CD4-positive, alpha-beta memory T cell (primary cell): ENCODE results near the gene GABARAPL1. TPM values are rescaled to one million over a fixed set of nuclear protein-coding genes. Genes with fewer than 3 reads are reported as not detected.

Experiments used
- CTCF ChIA-PET: fragments of 350-600 bp; sonication (Branson Sonifier 250); formaldehyde crosslinking; loops from one replicate; lab custom pipeline; 2021; ENCODE audit warnings: inconsistent platforms; ENCODE audit not compliant: partially characterized antibody; lab: Charles Lee
- POLR2A ChIA-PET: fragments of 350-600 bp; sonication (Branson Sonifier 250); formaldehyde crosslinking; loops from one replicate; lab custom pipeline; 2021; ENCODE audit not compliant: partially characterized antibody; lab: Charles Lee
- DNase-seq, 5 donors: peaks; one replicate each; pipeline versions ENCODE4 v3.0.0 to v3.0.0-alpha.2; 2020 to 2022; ENCODE audit warnings: mixed read lengths in 1 of 5
- H3K27ac ChIP-seq: one replicate; pipeline ENCODE4 v1.7.0; 2013; ENCODE audit warnings: low read depth, low read length
- H3K27me3 ChIP-seq: 2 replicates; pipeline ENCODE4 v1.7.0; 2013; ENCODE audit warnings: mild to moderate bottlenecking, low read length, moderate library complexity; ENCODE audit not compliant: insufficient read depth
- H3K36me3 ChIP-seq: 2 replicates; pipeline ENCODE4 v1.7.0; 2013; ENCODE audit warnings: mild to moderate bottlenecking, low read length, moderate library complexity; ENCODE audit not compliant: insufficient read depth
- H3K4me1 ChIP-seq: 2 replicates; pipeline ENCODE4 v1.7.0; 2013; ENCODE audit warnings: mild to moderate bottlenecking, low read length, moderate library complexity; ENCODE audit not compliant: insufficient read depth
- H3K4me3 ChIP-seq, 2 donors: one replicate each; pipeline ENCODE4 v1.7.0; 2013; ENCODE audit warnings: low read length in 2 of 2, mild to moderate bottlenecking in 1 of 2
- H3K9me3 ChIP-seq, 2 donors: one replicate each; pipeline ENCODE4 v1.7.0; 2013; ENCODE audit warnings: low read length in 2 of 2, control low read depth in 1 of 2; ENCODE audit not compliant: control insufficient read depth in 1 of 2
- H3K27ac Mint-ChIP-seq, 7 donors: one replicate each; pipeline ENCODE4 v1.8.0; 2020 to 2021; ENCODE audit warnings: mixed read lengths in 7 of 7, mild to moderate bottlenecking in 6 of 7, inconsistent platforms in 3 of 7, moderate library complexity in 3 of 7
- H3K27me3 Mint-ChIP-seq, 2 donors: one replicate each; pipeline ENCODE4 v1.8.0; 2020 to 2021; ENCODE audit warnings: mixed read lengths in 2 of 2
- H3K36me3 Mint-ChIP-seq, 2 donors: one replicate each; pipeline ENCODE4 v1.8.0; 2020 to 2021; ENCODE audit warnings: mixed read lengths in 2 of 2, inconsistent platforms in 1 of 2, mild to moderate bottlenecking in 1 of 2
- H3K4me1 Mint-ChIP-seq, 4 donors: one replicate each; pipeline ENCODE4 v1.8.0; 2020 to 2021; ENCODE audit warnings: mixed read lengths in 4 of 4, mild to moderate bottlenecking in 1 of 4
- H3K4me3 Mint-ChIP-seq, 8 donors: one replicate each; pipeline ENCODE4 v1.8.0; 2020 to 2021; ENCODE audit warnings: mixed read lengths in 8 of 8, mild to moderate bottlenecking in 7 of 8, moderate library complexity in 6 of 8, inconsistent platforms in 3 of 8
- H3K9me3 Mint-ChIP-seq, 8 donors: one replicate each; pipeline ENCODE4 v1.8.0; 2020 to 2021; ENCODE audit warnings: mixed read lengths in 8 of 8, mild to moderate bottlenecking in 5 of 8, inconsistent platforms in 3 of 8, moderate library complexity in 1 of 8
- intact Hi-C: fragments of 100-400 bp; cut with micrococcal nuclease; formaldehyde crosslinking; loops from one replicate; pipeline ENCODE4 v1.15.1; 2023
- polyA plus RNA-seq, 2 donors: library from polyadenylated mRNA; unstranded; fragments of 300-500 nt; fragmentation: Illumina TruSeq; gene quantifications; one replicate each; pipeline ENCODE4 v1.2.3, GENCODE V29; 2021
- total RNA-seq, 2 experiments: library from RNA; stranded (reverse); gene quantifications; one replicate each; pipeline ENCODE4 v1.2.3, GENCODE V29; 2021

Gene GABARAPL1
- total and polyA plus RNA-seq, 4 experiments from 2014 or later: 12.8 to 36.3 (median 25.8) TPM

- H3K9me3 Mint-ChIP-seq: peaks cover 0 to 2% (median 0%) of the 10 kb centered on the region in 8 donors
- CTCF ChIA-PET: interaction anchor here (1.4 to 2.9 kb wide), 2 partner anchors 10 to 335 kb away, joined by 3 to 17 read pairs; no protein-coding TSS in a partner anchor
- H3K36me3 Mint-ChIP-seq: peaks cover 24 to 26% of the 10 kb centered on the region in 2 donors
- POLR2A ChIA-PET: interaction anchor here (0.7 kb wide), 1 partner anchor 376 kb away, joined by 3 read pairs; no protein-coding TSS in a partner anchor
- H3K27me3 ChIP-seq: no peaks in the 10 kb centered on the region
- H3K9me3 ChIP-seq: no peaks in the 10 kb centered on the region
- H3K27ac Mint-ChIP-seq: peak overlapping the region in 1 of 7 donors; percentile 15
- no peaks in the 10 kb centered on the region for H3K27me3 Mint-ChIP-seq
- peaks cover 3% of the 10 kb centered on the region for H3K36me3 ChIP-seq
- DNase-seq: no peak
- intact Hi-C loops: no loop called here
- peaks cover 0 to 5% (median 4%) of the 10 kb centered on the region in 4 donors for H3K4me1 Mint-ChIP-seq
- no peak overlapping the region for H3K27ac ChIP-seq
- no peaks in the 10 kb centered on the region for H3K4me1 ChIP-seq
- H3K4me3 ChIP-seq: no peak overlapping the region
- no peak overlapping the region for H3K4me3 Mint-ChIP-seq
Measured at GRCh38 chr12:10226731-10227130, 14.1 kb downstream of the GABARAPL1 start.

- no peak for DNase-seq
- H3K27me3 Mint-ChIP-seq: no peaks in the 10 kb centered on the region
- POLR2A ChIA-PET: no interaction called here
- peaks cover 0 to 2% (median 0%) of the 10 kb centered on the region in 8 donors for H3K9me3 Mint-ChIP-seq
- peaks cover 15 to 18% of the 10 kb centered on the region in 2 donors for H3K36me3 Mint-ChIP-seq
- H3K4me1 ChIP-seq: no peaks in the 10 kb centered on the region
- peaks cover 0 to 5% (median 4%) of the 10 kb centered on the region in 4 donors for H3K4me1 Mint-ChIP-seq
- no peak overlapping the region for H3K4me3 ChIP-seq
- no peaks in the 10 kb centered on the region for H3K27me3 ChIP-seq
- no peaks in the 10 kb centered on the region for H3K36me3 ChIP-seq
- H3K27ac Mint-ChIP-seq: peak overlapping the region in 1 of 7 donors; percentile 44
- no peaks in the 10 kb centered on the region for H3K9me3 ChIP-seq
- intact Hi-C loops: no loop called here
- H3K4me3 Mint-ChIP-seq: no peak overlapping the region
- CTCF ChIA-PET: interaction anchor here (0.7 to 2.9 kb wide), 4 partner anchors 9 to 1206 kb away, joined by 3 to 17 read pairs (median 3); no protein-coding TSS in a partner anchor
- no peak overlapping the region for H3K27ac ChIP-seq
Measured at GRCh38 chr12:10227648-10228047, 15.0 kb downstream of the GABARAPL1 start.

- CTCF ChIA-PET: interaction anchor here (3.8 to 8.8 kb wide), 2 partner anchors 325 to 328 kb away, joined by 16 to 89 read pairs; no protein-coding TSS in a partner anchor
- no peak overlapping the region for H3K4me3 Mint-ChIP-seq
Measured at GRCh38 chr12:10234562-10234961, 21.9 kb downstream of the GABARAPL1 start.

GRCh38 chr12:10235761-10236631 is 23.3 kb downstream of the GABARAPL1 start:
- peak in 4 of 5 donors; percentile 30 to 43 (median 38) for DNase-seq
- intact Hi-C loops: loop anchor here (1.0 to 10.0 kb wide), 6 partner anchors 96 to 1250 kb away; partner anchors contain the start of gene STYK1
- Histone ChIP-seq H3K9me3 (no peaks in the 10 kb centered on the region), H3K27me3 (no peaks in the 10 kb centered on the region), H3K4me1 (no peaks in the 10 kb centered on the region), H3K27ac (no peak overlapping the region), H3K36me3 (no peaks in the 10 kb centered on the region), H3K4me3 (no peak overlapping the region)
- CTCF ChIA-PET: interaction anchor here (0.5 to 8.8 kb wide), 29 partner anchors 9 to 1251 kb away, joined by 3 to 89 read pairs (median 4); no protein-coding TSS in a partner anchor
- Mint-ChIP-seq H3K27ac (no peak overlapping the region), H3K4me3 (no peak overlapping the region), H3K36me3 (peaks cover 0 to 3% of the 10 kb centered on the region in 2 donors), H3K9me3 (peaks cover 0 to 9% (median 3%) of the 10 kb centered on the region in 8 donors), H3K27me3 (peaks cover 0 to 1% of the 10 kb centered on the region in 2 donors), H3K4me1 (peaks cover 0 to 2% (median 0%) of the 10 kb centered on the region in 4 donors)
- POLR2A ChIA-PET: interaction anchor here (0.5 to 1.1 kb wide), 2 partner anchors 41 to 328 kb away, joined by 3 read pairs; no protein-coding TSS in a partner anchor

More at GRCh38 chr12:10234562-10234961, 21.9 kb downstream of the GABARAPL1 start:
- no peaks in the 10 kb centered on the region for H3K36me3 ChIP-seq
- H3K9me3 ChIP-seq: no peaks in the 10 kb centered on the region
- no peaks in the 10 kb centered on the region for H3K4me1 ChIP-seq
- Mint-ChIP-seq H3K27ac (no peak overlapping the region), H3K9me3 (peaks cover 0 to 9% (median 3%) of the 10 kb centered on the region in 8 donors), H3K4me1 (peaks cover 0 to 2% (median 0%) of the 10 kb centered on the region in 4 donors), H3K27me3 (no peaks in the 10 kb centered on the region), H3K36me3 (peaks cover 0 to 3% of the 10 kb centered on the region in 2 donors)
- no peak overlapping the region for H3K4me3 ChIP-seq
- no peak overlapping the region for H3K27ac ChIP-seq
- DNase-seq: no peak
- no peaks in the 10 kb centered on the region for H3K27me3 ChIP-seq
- intact Hi-C loops: loop anchor here (10.0 kb wide), 1 partner anchor 960 kb away; no protein-coding TSS in a partner anchor
- POLR2A ChIA-PET: no interaction called here

- peaks cover 0 to 1% of the 10 kb centered on the region in 2 donors for H3K27me3 Mint-ChIP-seq
- POLR2A ChIA-PET: interaction anchor here (1.1 kb wide), 1 partner anchor 327 kb away, joined by 3 read pairs; no protein-coding TSS in a partner anchor
- H3K27me3 ChIP-seq: no peaks in the 10 kb centered on the region
- no peak overlapping the region for H3K27ac Mint-ChIP-seq
- no peak for DNase-seq
- H3K36me3 Mint-ChIP-seq: peaks cover 0 to 3% of the 10 kb centered on the region in 2 donors
- H3K4me3 ChIP-seq: no peak overlapping the region
- no peak overlapping the region for H3K27ac ChIP-seq
- no peak overlapping the region for H3K4me3 Mint-ChIP-seq
- CTCF ChIA-PET: interaction anchor here (1.0 to 8.8 kb wide), 19 partner anchors 10 to 1251 kb away, joined by 3 to 89 read pairs (median 5); no protein-coding TSS in a partner anchor
- H3K4me1 Mint-ChIP-seq: peaks cover 0 to 2% (median 0%) of the 10 kb centered on the region in 4 donors
- no peaks in the 10 kb centered on the region for H3K36me3 ChIP-seq
- intact Hi-C loops: loop anchor here (5.0 to 10.0 kb wide), 2 partner anchors 96 to 958 kb away; no protein-coding TSS in a partner anchor
- no peaks in the 10 kb centered on the region for H3K4me1 ChIP-seq
- H3K9me3 Mint-ChIP-seq: peaks cover 0 to 9% (median 3%) of the 10 kb centered on the region in 8 donors
- H3K9me3 ChIP-seq: no peaks in the 10 kb centered on the region
Measured at GRCh38 chr12:10236720-10237119, 24.0 kb downstream of the GABARAPL1 start.

- peaks cover 0 to 3% of the 10 kb centered on the region in 2 donors for H3K36me3 Mint-ChIP-seq
- peaks cover 0 to 5% (median 3%) of the 10 kb centered on the region in 4 donors for H3K4me1 Mint-ChIP-seq
- H3K27me3 Mint-ChIP-seq: peaks cover 2 to 5% of the 10 kb centered on the region in 2 donors
- H3K4me3 ChIP-seq: no peak overlapping the region
- no peak overlapping the region for H3K27ac Mint-ChIP-seq
- intact Hi-C loops: loop anchor here (5.0 to 10.0 kb wide), 2 partner anchors 94 to 956 kb away; no protein-coding TSS in a partner anchor
- H3K4me3 Mint-ChIP-seq: no peak overlapping the region
- POLR2A ChIA-PET: no interaction called here
- H3K4me1 ChIP-seq: peaks cover 3% of the 10 kb centered on the region
- DNase-seq: no peak
- peaks cover 0 to 9% (median 3%) of the 10 kb centered on the region in 8 donors for H3K9me3 Mint-ChIP-seq
- H3K9me3 ChIP-seq: no peaks in the 10 kb centered on the region
- H3K36me3 ChIP-seq: no peaks in the 10 kb centered on the region
- H3K27ac ChIP-seq: no peak overlapping the region
- no peaks in the 10 kb centered on the region for H3K27me3 ChIP-seq
- CTCF ChIA-PET: interaction anchor here (1.0 to 8.8 kb wide), 2 partner anchors 86 to 324 kb away, joined by 3 to 89 read pairs; no protein-coding TSS in a partner anchor
Measured at GRCh38 chr12:10238526-10238925, 25.8 kb downstream of the GABARAPL1 start.
